HCEC 1CT (cell line): ENCODE measurements around the gene SMIM36.
"Not testable (repeated sequence)": the region's sequence is repeated elsewhere in the genome, so short reads cannot be mapped to it uniquely, and the experiment has no call there.

Experiments used
- DNase-seq: peaks from one replicate; pipeline ENCODE4 v3.0.0-alpha.2; 2017

SMIM36 gene

GRCh38 chr17:55500103-55500502 lies 11.1 kb downstream of the SMIM36 start:
- no peak for DNase-seq

DNA sequence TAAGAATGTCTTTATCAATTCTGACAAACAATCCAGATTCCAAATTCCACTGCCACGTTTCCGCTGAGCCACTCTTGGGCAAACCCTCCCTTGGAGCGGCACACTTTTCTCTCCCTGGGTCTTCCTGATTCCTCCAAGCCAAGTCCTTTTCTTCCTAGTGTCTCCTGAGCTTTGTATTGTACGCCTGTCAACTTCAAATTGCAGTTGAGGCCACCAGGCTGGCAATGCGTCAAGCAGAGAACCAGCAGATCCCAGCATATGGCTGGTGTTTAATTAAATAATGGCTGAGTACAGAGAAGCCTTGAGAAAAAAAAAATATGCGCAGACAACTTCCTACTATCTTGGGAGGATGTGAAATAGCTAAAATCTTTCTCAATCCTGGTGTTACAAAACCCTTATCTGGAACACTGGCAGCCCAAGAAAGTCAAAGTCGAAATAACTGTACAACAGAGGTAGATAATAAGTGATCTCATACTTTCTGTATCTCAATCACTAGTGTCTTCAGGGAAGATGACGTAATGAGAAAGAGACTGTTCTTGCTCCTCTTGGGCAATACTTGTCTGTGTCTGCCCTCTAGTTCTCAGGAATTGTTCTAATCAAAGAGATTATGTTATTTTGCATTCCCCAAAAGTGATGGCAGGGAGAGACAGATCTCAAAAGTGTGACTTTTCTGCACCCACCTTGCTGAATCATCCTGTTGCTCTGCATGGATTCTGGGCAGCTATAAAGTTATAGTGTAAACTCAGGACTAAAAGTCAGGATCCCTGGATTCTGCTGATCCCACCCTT lies 15.0 kb downstream of the SMIM36 start:
- DNase-seq, result peak; percentile 59

- no peak for DNase-seq
Observed at GRCh38 chr17:55495239-55495638, 16.0 kb downstream of the SMIM36 start.

- DNase-seq, result no peak
Observed at GRCh38 chr17:55492781-55493341, 18.4 kb downstream of the SMIM36 start.

GRCh38 chr17:55490376-55490775 lies 20.9 kb downstream of the SMIM36 start:
- DNase-seq, result no peak

GRCh38 chr17:55487695-55488432 lies 23.4 kb downstream of the SMIM36 start:
- DNase-seq, result peak; percentile 5

- no peak for DNase-seq
Observed at GRCh38 chr17:55484575-55484974, 26.7 kb downstream of the SMIM36 start.

GRCh38 chr17:55482591-55483389 lies 28.5 kb downstream of the SMIM36 start:
- DNase-seq, result no peak

DNA sequence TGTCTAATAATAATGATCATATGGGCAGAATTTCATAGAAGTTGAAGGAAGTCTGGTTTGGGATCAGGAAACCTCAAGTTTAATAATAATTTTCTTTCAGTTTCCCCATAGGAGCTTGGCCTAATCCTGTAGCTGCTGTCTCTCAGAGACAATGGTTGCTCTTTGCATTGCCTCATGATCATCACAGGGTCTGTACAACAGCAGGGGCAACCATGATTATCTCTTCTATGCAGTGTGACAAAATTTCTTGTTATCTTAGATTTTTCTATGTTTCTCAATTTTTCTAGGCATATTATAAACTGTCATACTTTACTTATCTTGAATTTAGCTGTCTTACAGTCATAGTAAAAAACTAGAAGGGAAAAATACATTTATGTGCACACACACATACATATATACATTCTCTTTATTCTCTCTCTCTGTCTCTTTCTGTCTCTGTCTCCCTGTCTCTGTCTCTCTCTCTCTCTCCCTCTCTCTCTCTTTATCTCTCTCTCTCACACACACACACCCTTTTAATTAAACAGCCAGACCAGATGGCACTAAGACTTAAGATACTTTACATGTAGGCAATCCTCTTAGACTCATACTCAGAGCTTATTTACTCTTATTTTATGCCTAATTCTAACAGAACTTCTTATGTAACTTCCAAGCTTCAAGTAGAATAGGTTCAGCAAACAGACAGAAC lies 30.5 kb downstream of the SMIM36 start:
- no peak for DNase-seq

- DNase-seq, result no peak
Observed at GRCh38 chr17:55479903-55480302, 31.3 kb downstream of the SMIM36 start.

DNA sequence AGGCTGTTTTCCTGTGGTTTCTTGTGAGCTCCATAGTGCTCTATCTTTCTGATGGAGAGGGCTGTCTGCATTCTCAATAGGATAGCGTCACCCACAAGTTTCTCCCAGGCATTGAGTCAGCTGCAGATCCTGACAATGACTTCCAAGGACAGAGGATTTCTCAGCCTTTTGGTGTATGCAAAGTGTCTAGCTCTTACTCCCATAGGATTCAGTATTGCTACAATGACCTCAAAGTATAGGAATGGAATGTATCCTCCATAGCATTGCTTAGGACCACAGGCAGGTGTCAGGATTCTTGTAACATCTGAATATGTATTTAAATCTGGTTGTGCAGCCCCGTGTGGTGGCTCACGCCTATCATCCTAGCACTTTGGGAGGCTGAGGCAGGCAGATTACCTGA lies 32.3 kb downstream of the SMIM36 start:
- DNase-seq, result no peak

GRCh38 chr17:55466671-55467070 lies 44.6 kb downstream of the SMIM36 start:
- no peak for DNase-seq

- DNase-seq, result not testable (repeated sequence)
Observed at GRCh38 chr17:55465771-55466170, 45.5 kb downstream of the SMIM36 start.

DNA sequence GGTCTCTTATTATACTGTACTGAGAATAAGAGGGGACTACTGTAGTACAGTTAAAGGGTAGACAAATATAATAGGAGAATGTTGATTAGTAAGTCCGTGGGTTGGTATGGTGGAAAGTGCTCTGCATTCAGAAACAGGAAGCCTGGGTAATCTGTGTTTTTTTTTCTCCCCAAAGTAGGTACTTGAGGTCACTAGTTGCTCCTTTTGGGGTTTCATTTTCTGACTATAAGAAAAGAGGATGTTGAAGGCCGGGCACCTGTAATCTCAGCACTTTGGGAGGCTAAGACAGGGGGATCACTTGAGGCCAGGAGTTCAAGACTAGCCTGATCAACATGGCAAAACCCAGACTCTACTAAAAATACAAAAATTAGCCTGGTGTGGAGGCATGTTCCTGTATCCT lies 47.7 kb downstream of the SMIM36 start:
- DNase-seq, result no peak

GRCh38 chr17:55462711-55463110 lies 48.5 kb downstream of the SMIM36 start:
- DNase-seq, result no peak

GRCh38 chr17:55462234-55462633 lies 49.0 kb downstream of the SMIM36 start:
- DNase-seq, result no peak

DNA sequence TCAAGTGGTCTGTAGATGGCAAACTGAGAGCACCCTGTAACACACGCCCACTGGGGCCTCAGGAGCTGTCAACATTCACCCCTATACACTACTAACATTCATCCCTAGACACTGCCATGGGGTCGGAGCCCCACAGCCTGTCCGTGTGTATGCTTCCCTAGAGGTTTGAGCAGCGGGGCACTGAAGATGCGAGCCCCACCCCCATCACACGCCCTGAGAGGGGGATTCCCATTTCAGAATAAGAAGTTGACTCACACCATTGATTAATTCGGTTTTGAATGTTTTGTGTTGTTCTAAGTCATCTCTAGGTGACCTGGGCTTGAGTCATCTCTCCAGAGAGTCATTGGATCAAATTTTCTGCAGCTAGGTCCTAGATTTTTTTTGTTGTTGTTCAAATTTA lies 52.3 kb downstream of the SMIM36 start:
- DNase-seq, result peak; percentile 88

GRCh38 chr17:55458287-55458900 lies 52.9 kb downstream of the SMIM36 start:
- DNase-seq, result no peak

DNA sequence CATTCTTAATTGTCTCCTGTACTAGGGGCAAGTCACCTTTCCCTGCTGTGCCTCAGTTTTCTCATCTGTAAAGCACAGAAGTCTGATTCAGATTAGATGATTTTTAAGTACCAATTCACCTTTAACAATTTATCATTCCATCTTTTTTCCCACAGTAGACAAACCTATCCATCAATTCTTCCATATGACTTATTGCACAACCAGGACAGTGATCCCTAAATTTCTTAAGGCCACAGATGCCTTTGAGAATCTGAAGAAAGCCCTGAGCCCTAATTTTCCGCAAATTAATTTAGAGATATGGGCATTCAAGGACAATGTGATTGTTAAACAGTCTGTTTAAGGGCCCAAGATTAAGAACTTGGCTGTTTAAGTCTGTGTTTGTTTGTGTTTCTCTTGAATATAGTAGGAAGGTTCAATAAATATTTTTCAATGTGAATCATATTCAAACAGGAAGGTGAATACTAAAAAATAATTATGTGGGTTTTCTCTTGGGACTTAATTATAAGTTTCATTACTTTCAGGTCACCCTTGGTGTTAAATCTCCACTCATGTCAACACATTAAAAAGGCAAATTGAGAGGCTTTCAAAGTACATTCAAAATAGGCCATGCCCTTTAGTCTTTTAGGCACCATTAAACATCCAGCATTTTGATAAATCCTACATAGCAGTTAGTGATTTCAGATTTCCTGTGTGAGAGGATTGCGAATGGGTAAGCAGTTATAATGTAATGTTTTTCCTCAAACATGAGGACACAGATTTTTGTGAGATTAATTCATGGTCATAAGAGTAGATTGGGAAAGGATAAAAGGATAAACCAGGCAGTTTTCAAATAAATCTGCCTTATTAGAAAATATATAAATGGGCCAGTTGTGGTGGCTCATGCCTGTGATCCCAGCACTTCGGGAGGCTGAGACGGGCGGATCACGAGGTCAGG lies 54.7 kb downstream of the SMIM36 start:
- peak; percentile 53 for DNase-seq

DNA sequence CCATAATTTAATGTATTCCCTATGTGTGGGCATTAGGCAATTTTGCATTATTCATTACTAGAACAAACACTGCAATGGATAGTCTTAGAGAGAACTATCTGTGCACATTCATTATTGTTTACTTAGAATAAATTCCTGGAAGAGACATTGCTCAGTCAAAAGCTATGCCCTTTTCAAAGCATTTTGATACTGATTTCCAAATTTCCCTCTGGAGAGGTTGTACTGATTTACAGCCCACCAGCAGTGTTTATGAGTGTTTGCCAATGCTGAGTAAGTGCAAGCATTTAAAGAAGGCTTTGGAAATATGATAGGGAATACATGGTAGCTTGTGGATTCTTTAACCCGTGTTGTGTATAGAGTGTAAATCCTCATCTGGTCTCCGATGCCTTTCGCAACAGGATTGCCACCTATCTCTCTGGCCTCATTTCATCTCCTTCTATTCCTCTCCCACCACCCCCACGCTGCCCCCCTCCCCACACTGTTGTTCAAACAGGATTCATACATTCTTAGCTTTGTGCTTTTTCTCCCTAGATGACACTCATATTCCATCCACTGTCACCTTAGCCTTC lies 56.3 kb downstream of the SMIM36 start:
- DNase-seq, result peak; percentile 98
